LNCaP clone FGC (cell line): ENCODE results near the gene PIEZO2.

Experiments used
- DNase-seq: peaks from one replicate; pipeline ENCODE4 v3.0.0-alpha.2; 2011; ENCODE audit warnings: low read depth
- H3K4me3 ChIP-seq: 2 replicates; pipeline ENCODE4 v1.5.1; 2011; ENCODE audit warnings: mild to moderate bottlenecking, low read depth, low read length, control low read depth
- CTCF ChIP-seq: IDR thresholded peaks from 2 replicates; pipeline ENCODE4 v1.5.1; 2012; ENCODE audit warnings: mild to moderate bottlenecking; ENCODE audit not compliant: control insufficient read depth, insufficient read depth; ENCODE audit errors: extremely low read depth

The PIEZO2 gene

DNA sequence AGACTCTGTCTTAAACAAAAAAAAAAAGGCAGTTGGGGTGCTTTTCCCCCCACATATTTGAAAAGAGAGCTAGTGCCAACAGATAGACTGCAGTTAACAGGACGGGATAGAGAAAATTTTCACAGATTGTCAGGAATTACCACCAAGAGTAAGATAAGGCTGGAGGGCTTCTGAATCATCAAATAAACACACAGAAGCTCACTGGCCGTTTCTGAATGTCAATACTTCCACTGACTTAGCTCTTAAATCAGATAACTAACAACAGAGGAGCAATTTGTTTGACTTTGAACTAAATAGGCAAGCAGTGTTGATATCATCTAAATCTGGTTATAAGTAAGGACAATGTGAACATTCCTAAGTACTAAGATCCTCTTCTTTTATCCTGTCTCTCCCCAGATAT, 34.7 kb downstream of the PIEZO2 start:
- H3K4me3 ChIP-seq = no peak overlapping the region
- TF ChIP-seq CTCF = no peak
- DNase-seq = peak; percentile 42

GRCh38 chr18:11113937-11114336, 35.4 kb downstream of the PIEZO2 start:
- H3K4me3 ChIP-seq = no peak overlapping the region
- no peak for TF ChIP-seq CTCF
- DNase-seq = peak; percentile 39

DNA sequence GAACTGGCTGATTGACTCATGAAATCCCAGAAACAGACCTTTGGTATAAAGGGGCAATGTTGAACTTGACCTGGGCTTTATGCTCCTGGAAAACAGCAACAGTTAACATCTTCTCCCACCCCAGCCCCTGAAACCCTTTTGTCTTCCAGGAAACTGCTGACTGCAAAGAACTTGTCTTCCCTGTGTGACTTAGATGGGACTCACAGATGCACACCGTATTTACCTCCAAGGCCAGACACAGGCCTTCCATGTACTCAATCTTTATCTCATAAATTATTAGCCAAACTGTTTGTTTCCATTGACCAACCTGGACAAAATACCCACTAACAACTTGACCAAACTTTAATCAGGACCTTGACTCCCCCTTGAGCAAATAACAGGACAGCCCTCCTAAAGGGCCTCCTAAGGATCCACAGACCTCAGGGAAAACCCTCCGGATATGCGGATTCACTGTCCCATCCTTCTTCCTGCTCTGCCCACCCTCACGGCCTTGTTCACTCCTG, 36.3 kb downstream of the PIEZO2 start:
- no peak for DNase-seq
- TF ChIP-seq CTCF = no peak

GRCh38 chr18:11112286-11112685, 37.1 kb downstream of the PIEZO2 start:
- TF ChIP-seq CTCF = no peak
- no peak for DNase-seq
- no peak overlapping the region for H3K4me3 ChIP-seq

More for the DNA sequence above, 36.3 kb downstream of the PIEZO2 start:
- no peak overlapping the region for H3K4me3 ChIP-seq

GRCh38 chr18:11110509-11110908, 38.9 kb downstream of the PIEZO2 start:
- TF ChIP-seq CTCF = no peak
- DNase-seq = no peak
- H3K4me3 ChIP-seq = no peak overlapping the region

- no peak for DNase-seq
- no peak overlapping the region for H3K4me3 ChIP-seq
- no peak for TF ChIP-seq CTCF
These were observed 40.4 kb downstream of the PIEZO2 start for GRCh38 chr18:11108947-11109346.

GRCh38 chr18:11106894-11107293, 42.5 kb downstream of the PIEZO2 start:
- H3K4me3 ChIP-seq = no peak overlapping the region
- no peak for TF ChIP-seq CTCF
- DNase-seq = no peak
